Ishikawa (cell line): ENCODE measurements around the gene KAT2B.

Experiments used
- CEBPB ChIP-seq: IDR thresholded peaks from 2 replicates; pipeline ENCODE4 v1.6.1; 2012
- CREB1 ChIP-seq: IDR thresholded peaks from 2 replicates; pipeline ENCODE4 v1.6.1; 2012; ENCODE audit warnings: low read depth
- EGR1 ChIP-seq: IDR thresholded peaks from 2 replicates; pipeline ENCODE4 v1.6.1; 2012
- EP300 ChIP-seq: IDR thresholded peaks from 2 replicates; pipeline ENCODE4 v1.6.1; 2012; ENCODE audit warnings: borderline replicate concordance
- MAX ChIP-seq: IDR thresholded peaks from 2 replicates; pipeline ENCODE4 v1.6.1; 2012
- NFIC ChIP-seq: IDR thresholded peaks from 2 replicates; pipeline ENCODE4 v1.6.1; 2012
- RAD21 ChIP-seq: IDR thresholded peaks from 2 replicates; pipeline ENCODE4 v1.6.1; 2012; ENCODE audit warnings: low read depth
- REST ChIP-seq: IDR thresholded peaks from 2 replicates; pipeline ENCODE4 v1.6.1; 2012; ENCODE audit warnings: low read depth, mild to moderate bottlenecking
- TAF1 ChIP-seq: IDR thresholded peaks from 2 replicates; pipeline ENCODE4 v1.6.1; 2012; ENCODE audit warnings: low read depth, mild to moderate bottlenecking
- TCF12 ChIP-seq: IDR thresholded peaks from 2 replicates; pipeline ENCODE4 v1.6.1; 2012; ENCODE audit warnings: low read depth
- TEAD4 ChIP-seq: IDR thresholded peaks from 2 replicates; pipeline ENCODE4 v1.6.1; 2012
- YY1 ChIP-seq: IDR thresholded peaks from 2 replicates; pipeline ENCODE4 v1.6.1; 2012; ENCODE audit warnings: low read depth
- ZBTB7A ChIP-seq: IDR thresholded peaks from 2 replicates; pipeline ENCODE4 v1.6.1; 2012; ENCODE audit warnings: low read depth
- TF ChIP-seq, protein P1 (sequence below): IDR thresholded peaks from 2 replicates; pipeline ENCODE4 v1.6.1; 2012

DNA sequence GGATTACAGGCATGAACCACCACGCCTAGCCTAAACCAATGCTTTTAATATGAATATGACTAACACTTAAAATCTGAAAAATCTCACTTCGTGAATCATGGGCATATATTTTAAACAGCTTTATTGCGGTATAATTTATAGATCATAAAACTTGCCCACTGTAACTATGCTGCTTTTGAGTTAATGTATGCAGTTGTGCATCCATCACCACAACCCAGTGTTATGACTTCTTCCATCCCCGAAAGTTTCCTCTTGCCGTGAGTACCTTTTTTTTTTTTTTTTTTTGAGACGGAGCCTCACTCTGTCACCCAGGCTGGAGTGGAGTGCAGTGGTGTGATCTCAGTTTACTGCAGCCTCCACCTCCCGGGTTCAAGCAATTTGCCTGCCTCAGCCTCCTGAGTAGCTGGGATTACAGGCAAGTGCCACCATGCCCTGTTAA is 7.1 kb downstream of the KAT2B start:
- TF ChIP-seq NFIC (no peak), RAD21 (no peak), MAX (no peak), YY1 (no peak), EP300 (no peak), ZBTB7A (no peak), TEAD4 (no peak), TAF1 (no peak), CEBPB (no peak), REST (no peak), CREB1 (no peak), EGR1 (no peak), TCF12 (no peak)
- TF ChIP-seq, protein P1, sequence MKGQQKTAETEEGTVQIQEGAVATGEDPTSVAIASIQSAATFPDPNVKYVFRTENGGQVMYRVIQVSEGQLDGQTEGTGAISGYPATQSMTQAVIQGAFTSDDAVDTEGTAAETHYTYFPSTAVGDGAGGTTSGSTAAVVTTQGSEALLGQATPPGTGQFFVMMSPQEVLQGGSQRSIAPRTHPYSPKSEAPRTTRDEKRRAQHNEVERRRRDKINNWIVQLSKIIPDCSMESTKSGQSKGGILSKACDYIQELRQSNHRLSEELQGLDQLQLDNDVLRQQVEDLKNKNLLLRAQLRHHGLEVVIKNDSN = no peak
